A549 treated with RU486 at 1 μM for 4 hours (cell line): Measurements from ENCODE around the gene KRCC1. TPM values are rescaled to one million over a fixed set of nuclear protein-coding genes. Genes with fewer than 3 reads are reported as not detected.

Experiments
- total RNA-seq: library from RNA; stranded (reverse); fragments of 200-300 nt; extraction: Qiagen RNA extraction; gene quantifications from 5 replicates; pipeline ENCODE4 v1.2.3, GENCODE V29; 2022; ENCODE audit warnings: low read depth

The KRCC1 gene
- total RNA-seq: 7.4 to 13.2 TPM (median 11.8 TPM) in 5 replicates

GRCh38 chr2:88055371-88056128, at the start of gene KRCC1:
TSS of gene KRCC1 (minus strand) at chr2:88055783. CDS start at chr2:88028563, 27,220 bp downstream.

GRCh38 chr2:88067598-88067997, 12.0 kb upstream of the KRCC1 start, which contains the start of gene SMYD1:
TSS of gene SMYD1 (plus strand) at chr2:88067825. CDS start at chr2:88067865, 40 bp downstream.

GRCh38 chr2:88016086-88016959, 39.3 kb downstream of the KRCC1 start, which contains the start of gene RNU2-63P:
TSS of gene RNU2-63P (minus strand) at chr2:88016547.

Other genes with a start within 250 kb of the KRCC1 start
- gene RGPD2, start 230.0 kb downstream of the KRCC1 start, total RNA-seq: 0.34 to 0.66 TPM (median 0.45 TPM) in 3 of 5 replicates, not detected in the others
- gene RNU2-63P, start 39.2 kb downstream of the KRCC1 start, total RNA-seq: not detected in 5 replicates
- gene SMYD1, start 12.0 kb upstream of the KRCC1 start, total RNA-seq: not detected in 5 replicates
- 0.74 TPM in 1 of 5 replicates, not detected in the others for gene FABP1, start 72.3 kb upstream of the KRCC1 start, total RNA-seq
- gene THNSL2, start 114.6 kb upstream of the KRCC1 start, total RNA-seq: not detected in 5 replicates